HG03571 (cell line): ENCODE results near the gene ZNF699.
"Not testable (repeated sequence)": the region's sequence is repeated elsewhere in the genome, so short reads cannot be mapped to it uniquely, and the experiment has no call there.

Experiments used
- ATAC-seq: cut with Tn5 transposase; IDR thresholded peaks from one replicate; pipeline ENCODE4 v1.9.1; 2021; ENCODE audit not compliant: unreplicated experiment

The ZNF699 gene

DNA sequence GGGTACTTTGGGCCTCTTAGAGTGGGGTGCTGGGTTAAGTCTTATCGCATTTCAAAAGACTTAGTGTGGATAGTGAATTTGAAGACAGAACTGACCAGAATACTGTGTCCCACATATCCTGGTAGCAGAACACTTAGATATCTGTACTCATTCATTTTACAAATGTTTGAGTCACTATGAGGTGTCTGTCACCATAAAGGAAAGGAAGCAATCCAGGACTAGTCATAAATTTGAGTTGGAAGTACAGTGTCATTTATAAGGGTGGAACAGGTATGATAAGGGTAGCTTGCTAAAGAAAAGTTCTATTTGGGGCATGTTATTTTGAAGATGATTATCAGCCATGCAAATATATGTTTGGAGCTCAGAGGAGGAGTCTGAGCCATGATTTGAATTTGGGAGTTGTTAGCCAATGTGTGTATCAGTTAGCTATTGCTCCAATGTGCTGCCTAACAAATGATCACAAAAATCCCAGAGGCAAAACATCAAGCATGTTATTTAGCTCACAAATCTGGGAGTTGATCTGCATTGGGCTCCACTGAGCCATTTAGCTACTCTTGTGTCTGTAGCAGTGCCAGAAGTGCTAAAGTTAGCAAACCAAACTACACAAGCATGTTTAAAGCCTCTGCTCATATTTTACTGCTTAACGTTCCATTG, 20.3 kb downstream of the ZNF699 start:
- ATAC-seq: no peak

DNA sequence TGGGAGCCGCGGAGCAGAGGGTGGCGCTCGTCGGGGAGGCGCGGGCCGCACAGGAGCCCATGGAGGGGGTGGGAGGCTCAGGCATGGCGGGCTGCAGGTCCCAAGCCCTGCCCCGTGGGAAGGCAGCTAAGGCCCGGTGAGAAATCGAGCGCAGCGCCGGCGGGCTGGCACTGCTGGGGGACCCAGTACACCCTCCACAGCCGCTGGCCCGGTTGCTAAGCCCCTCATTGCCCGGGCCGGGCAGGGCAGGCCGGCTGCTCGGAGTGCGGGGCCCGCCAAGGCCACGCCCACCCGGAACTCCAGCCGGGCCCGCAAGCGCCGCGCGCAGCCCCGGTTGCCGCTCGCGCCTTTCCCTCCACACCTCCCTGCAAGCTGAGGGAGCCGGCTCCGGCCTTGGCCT, 26.2 kb downstream of the ZNF699 start:
- ATAC-seq: not testable (repeated sequence)

DNA sequence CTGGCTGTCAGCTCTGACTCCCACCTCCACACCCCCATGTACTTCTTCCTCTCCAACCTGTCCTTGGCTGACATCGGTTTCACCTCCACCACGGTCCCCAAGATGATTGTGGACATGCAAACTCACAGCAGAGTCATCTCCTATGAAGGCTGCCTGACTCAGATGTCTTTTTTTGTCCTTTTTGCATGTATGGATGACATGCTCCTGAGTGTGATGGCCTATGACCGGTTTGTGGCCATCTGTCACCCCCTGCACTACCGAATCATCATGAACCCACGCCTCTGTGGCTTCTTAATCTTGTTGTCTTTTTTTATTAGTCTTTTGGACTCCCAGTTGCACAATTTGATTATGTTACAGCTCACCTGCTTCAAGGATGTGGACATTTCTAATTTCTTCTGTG, 58.4 kb downstream of the ZNF699 start:
- no peak for ATAC-seq

DNA sequence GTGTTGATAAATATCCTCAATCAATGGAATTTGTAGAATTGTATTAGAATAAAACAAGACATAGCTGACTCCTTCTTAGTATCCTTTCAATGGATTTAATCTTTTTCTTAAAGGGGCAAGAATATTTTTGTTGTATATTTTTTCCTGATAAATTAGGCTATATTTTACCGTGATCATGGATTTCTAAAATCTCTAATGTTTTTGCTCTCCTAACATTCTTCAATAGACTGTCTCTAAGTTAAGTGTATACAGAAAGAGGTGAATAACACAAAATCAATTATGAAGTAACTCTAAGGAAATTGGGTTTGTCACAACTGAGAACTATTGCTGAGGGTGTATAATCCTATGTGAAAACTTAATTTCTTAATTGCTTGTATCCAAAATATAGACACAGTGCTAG, 59.0 kb downstream of the ZNF699 start, which contains the start of gene OR7E24:
Gene OR7E24, plus strand, starts transcription at position 301 of the 400 bp plus-strand sequence. CDS start 114 bp downstream, outside the sequence.
- ATAC-seq: no peak
